HG03521 (cell line): ENCODE measurements around the gene COLGALT1.
A peak's percentile ranks its signal among the peaks of the same experiment; 100 is the strongest.
"Not testable (repeated sequence)": the region's sequence is repeated elsewhere in the genome, so short reads cannot be mapped to it uniquely, and the experiment has no call there.

Experiments
- ATAC-seq: cut with Tn5 transposase; IDR thresholded peaks from one replicate; pipeline ENCODE4 v1.9.1; 2021; ENCODE audit warnings: mild to moderate bottlenecking, moderate library complexity; ENCODE audit not compliant: unreplicated experiment

The COLGALT1 gene

DNA sequence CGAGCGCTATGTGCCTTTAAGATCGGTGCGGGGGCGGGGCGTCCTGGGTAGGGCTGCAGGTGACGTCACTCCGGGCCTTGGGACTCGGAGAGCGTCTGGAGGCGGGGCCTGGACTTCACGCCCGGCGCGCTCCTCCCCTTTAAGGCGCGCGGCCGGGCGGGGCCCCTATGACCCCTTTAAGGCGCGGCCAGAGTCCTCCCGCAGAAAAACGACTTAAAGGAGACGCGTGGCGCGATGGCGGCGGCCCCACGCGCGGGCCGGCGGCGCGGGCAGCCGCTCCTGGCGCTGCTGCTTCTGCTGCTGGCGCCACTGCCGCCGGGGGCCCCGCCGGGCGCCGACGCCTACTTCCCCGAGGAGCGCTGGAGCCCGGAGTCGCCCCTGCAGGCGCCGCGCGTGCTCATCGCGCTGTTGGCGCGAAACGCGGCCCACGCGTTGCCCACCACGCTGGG, at the start of gene COLGALT1:
TSS of gene COLGALT1 (plus strand) at position 170 of the 449 bp plus-strand sequence. CDS start at position 235, 65 bp downstream.
- ATAC-seq = peak; percentile 92

DNA sequence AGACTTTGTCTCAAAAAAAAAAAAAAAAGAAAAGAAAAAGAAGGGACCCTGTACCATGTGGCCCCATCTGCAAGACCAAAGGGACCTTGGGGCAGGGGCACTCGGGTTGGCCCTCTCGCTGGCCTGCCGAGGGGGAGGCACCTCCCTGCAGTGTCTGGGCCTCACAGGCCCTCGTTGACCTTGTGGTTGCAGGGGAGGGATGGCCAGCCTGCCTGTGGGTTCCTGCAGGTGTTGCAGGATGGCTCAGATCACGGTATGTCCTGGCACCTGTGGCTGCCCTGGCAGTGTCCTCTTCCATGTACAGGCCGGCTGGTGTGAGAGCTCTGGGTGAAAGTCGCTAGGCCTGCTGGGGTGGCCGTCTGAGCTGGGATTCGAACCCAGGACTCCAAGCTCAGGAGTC, 48.7 kb upstream of the COLGALT1 start:
- ATAC-seq = no peak

DNA sequence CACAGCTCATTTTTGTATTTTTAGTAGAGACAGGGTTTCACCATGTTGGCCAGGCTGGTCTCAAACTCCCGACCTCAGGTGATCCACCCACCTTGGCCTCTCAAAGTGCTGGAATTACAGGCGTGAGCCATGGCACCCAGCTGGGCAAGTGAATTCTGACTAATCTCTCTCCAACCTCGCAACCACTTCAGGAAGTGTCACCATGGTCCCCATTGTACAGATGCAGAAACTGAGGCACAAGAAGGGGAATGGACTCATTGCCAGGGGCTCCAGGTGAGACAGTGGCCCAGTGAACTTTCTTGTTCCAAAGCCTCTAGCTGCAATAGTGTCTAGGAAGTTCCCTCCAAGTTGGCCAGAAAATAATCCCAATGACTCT, 46.9 kb upstream of the COLGALT1 start:
- ATAC-seq = not testable (repeated sequence)

DNA sequence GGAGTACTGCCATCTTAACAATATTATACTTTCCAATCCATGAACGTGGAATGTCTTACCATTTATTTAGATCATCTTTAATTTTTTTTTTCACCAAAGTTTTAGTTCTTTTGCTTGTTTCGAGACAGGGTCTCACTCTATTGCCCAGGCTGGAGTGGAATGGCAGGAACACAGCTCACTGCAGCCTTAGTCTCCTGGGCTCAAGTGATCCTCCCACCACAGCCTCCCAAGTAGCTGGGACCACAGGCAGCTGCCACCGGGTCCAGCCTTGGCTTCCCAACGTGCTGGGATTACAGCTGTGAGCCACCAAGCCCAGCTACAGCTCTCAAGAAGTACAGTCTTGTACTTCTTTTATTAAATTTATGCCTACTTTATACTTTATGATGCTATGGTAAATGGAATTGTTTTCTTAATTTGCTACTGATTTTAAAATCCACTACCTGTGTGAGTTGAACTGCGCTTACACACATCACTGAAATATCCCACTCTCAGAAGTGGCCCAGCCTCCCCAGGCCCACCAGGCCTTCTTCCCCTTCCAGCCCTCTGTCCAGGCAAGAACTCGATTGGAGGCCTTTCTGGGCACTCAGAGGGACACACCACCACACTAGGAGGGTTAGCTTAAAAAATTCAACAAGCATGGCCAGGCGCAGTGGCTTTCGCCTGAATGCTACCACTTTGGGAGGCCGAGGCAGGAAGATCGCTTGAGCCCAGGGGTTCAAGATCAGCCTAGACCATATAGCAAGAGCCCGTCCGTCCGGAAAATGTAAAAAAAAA, 45.0 kb upstream of the COLGALT1 start:
- ATAC-seq = no peak

DNA sequence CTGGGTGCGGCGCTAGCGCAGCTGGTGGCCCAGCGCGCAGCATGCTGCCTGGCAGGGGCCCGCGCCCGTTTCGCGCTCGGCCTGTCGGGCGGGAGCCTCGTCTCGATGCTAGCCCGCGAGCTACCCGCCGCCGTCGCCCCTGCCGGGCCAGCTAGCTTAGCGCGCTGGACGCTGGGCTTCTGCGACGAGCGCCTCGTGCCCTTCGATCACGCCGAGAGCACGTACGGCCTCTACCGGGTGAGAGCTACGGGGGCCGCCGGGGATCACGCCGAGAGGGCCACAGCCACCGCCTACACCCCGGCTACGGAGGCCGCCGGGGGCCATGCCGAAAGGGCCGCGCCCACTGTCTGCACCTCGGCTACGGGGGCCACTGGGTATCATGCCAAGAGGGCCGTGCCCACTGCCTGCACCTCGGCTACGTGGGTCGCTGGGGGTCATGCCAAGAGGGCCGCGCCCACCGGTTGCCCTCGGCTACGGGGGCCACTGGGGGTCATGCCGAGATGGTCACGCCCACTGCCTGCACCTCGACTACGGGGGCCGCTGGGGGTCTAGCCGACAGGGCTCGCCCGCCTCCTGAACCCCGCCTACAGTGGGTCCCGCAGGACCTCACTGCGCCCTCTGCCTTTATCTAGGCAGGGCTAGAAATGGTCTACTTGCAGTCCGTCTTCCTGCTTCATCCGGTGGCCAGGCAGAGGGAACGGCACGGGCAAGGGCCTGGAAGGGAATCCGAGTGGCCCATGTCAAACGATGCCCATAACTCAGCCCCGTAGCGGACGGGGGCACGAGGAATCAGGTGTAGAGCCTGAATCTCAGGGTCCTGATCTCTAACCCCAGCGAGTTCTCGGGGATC, 43.5 kb upstream of the COLGALT1 start:
- ATAC-seq = peak; percentile 58

DNA sequence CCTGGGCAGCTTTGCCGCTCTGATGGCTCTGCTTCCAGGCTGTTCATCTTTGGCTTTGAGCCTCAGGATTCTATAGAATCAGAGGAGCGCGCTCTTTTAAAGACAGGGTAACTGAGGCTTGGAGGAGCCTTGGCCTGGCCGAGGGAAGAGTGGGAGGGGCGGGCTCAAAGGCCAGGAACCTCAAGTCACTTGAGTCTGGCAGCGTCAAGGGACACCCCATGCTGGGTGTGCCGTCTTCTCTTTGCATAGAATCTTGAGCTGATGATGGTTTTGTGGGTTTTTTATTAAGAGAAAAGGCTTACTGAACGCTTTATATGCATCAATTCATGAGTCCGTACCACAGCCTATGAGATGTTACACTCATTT, 42.9 kb upstream of the COLGALT1 start:
- no peak for ATAC-seq

DNA sequence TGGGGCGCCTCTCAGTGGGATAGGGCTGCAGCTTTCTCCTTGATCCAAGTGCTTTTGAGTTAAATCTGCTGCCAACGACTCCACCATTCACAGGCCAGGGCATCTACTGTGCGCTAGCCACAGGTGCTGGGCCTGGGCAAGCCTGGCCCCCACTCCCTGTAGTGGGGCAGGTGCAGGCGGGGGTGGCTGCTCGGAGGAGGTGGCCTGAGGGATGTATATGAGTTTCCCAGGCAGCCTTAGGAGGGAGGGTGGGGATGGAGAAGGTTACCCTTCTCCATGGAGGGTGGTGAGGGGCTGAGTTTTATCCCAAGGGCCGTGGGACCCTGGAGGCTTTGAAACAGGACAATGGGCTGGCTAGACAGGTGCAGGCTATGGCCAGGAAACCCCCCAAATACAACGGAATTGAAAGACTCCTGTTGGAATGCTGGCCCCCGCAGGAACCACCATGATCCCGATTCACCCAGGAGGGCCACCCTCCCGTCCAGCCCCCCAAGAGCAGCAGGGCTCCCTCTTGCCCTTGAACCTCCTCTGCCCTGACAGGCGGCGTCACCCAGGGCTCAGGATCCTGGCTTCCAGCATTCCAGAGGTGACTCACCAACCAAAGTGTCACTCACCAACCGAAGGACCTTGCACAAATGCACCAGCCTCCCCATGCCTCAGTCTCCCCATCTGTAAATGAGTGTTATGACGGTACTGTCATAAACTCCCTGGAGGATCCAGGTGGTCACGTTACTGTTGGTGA, 39.9 kb upstream of the COLGALT1 start:
- no peak for ATAC-seq

DNA sequence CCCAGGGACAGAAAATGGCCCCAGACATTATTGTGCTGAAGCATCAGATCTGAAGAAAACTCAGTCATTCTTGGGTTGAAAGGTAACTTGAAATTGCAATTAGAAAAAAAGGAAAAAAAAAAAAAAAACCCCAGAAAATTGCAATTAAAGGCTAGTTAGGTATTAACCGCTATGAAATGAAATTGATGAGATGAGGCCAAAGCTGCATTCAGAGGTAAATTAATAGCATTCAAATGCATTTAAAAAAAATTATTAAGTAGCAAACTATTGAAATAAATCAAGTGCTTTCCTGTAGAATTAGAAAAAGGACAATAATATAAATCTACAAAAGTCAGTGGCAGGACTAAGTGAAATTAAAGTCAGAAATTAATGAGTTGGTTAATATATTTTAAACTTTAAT, 37.6 kb upstream of the COLGALT1 start:
- ATAC-seq = no peak

DNA sequence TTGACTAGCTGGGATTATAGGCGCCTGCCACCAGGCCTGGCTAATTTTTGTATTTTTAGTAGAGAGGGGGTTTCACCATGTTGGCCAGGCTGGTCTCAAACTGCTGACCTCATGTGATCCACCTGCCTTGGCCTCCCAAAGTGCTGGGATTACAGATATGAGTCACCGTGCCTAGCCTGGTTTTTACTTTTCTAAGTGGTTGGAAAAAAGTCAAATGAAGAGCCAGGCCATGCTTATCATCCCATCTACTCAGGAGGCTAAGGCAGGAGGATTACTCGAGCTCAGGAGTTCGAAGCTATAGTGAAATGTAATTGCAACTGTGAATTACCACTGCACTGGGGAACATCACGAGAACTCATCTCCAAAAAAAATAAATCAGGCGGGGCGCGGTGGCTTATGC, 36.8 kb upstream of the COLGALT1 start:
- not testable (repeated sequence) for ATAC-seq

DNA sequence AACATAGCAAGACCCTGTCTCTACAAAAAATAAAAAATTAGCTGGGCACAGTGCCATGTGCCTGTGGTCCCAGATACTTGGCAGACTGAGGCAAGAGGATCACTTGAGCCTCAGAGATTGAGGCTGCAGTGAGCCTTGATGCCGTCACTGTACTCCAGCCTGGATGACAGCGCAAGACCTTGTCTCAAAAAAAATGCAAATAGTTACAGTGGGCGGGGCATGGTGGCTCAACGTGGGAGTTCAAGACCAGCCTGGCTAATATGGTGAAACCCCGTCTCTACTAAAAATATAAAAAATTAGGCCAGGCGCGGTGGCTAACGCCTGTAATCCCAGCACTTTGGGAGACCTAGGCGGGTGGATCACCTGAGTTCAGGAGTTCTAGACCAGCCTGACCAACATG, 35.5 kb upstream of the COLGALT1 start:
- no peak for ATAC-seq

DNA sequence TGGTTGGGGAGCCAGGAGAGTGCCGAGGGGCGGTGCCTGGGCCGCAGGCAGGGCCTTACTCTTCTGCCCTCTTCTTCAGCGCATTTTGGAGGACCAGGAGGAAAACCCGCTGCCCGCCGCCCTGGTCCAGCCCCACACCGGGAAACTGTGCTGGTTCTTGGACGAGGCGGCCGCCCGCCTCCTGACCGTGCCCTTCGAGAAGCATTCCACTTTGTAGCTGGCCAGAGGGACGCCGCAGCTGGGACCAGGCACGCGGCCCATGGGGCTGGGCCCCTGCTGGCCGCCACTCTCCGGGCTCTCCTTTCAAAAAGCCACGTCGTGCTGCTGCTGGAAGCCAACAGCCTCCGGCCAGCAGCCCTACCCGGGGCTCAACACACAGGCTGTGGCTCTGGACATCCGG, 34.6 kb upstream of the COLGALT1 start:
- no peak for ATAC-seq

DNA sequence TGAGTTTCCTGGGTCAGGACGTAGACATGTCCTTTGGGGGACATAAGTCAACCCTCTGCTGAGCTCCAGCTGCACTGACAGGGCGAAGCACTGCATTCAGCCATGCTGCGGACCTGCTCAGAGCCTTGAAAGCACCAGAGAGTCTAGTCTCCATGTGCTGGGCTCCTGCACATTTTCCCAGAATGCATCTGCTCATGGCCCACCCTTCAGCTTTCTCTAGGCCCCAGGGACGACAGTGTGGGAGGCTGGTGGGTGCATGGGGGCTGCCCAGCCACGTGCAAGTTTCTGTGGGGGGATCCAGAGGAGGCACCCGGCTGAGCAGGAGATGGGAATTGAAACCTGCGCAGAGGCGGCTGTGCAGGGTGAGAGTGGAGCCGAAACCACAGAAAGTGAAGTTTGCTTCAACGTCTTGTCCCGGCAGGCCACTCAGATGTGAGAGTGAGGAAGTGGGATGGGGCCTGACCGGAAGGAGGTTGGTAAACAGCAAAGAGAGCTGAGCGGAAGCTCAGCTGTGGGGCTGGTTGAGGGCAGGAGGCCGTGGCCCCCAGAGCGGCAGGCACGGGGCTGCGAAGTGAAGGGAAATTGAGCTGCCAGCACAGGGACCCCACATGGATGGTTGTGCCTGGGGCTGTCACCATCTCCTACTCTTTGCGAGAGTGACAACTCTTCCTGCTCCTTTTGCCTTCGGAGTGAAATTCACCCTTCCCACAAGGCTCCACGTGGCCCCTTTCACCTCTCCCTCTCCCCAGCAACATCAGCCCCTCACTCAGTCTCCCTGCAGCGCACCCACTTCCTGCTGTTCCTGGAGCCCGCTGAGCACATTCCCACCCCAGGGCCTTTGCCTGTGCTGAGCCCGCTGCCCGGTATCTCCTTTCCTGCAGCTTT, 32.2 kb upstream of the COLGALT1 start:
- ATAC-seq = peak; percentile 76

DNA sequence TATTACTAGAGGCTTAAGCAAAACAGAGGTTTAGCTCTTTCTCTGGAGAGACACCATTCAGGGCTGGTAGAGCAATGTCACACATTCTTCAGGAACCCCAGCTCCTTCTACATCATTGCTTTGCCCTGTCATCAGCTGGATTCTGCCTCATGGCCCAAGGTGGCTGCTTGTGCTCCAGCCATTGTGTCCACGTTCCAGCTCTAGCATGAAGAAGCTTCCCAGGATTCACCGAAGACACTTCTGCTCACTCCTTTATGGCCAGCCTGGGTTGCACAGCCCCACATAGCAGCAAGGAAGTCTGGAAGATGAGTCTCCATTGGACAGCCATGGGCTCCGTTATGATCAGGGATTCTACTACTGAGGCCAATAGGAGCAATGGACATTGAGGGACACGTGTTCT, 30.8 kb upstream of the COLGALT1 start:
- ATAC-seq = no peak

DNA sequence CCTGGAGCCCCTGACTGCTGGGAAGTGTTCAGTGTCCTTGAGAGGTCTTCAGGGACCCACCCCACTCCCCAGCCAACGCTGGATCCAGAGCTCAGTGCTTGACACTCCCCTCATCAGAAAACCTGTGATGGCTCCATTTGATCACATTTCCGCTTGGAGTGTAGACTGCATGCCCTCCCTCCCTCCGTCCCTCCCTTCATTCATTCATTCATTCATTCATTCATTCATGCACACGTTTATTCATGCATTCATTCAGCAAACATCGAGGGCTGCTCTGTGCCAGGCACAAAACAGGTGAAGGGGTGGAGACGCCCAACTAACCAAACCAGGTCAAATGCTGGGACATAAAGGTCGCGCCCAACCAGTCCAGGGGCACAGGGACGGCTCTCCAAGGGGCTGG, 30.3 kb upstream of the COLGALT1 start:
- ATAC-seq = no peak

DNA sequence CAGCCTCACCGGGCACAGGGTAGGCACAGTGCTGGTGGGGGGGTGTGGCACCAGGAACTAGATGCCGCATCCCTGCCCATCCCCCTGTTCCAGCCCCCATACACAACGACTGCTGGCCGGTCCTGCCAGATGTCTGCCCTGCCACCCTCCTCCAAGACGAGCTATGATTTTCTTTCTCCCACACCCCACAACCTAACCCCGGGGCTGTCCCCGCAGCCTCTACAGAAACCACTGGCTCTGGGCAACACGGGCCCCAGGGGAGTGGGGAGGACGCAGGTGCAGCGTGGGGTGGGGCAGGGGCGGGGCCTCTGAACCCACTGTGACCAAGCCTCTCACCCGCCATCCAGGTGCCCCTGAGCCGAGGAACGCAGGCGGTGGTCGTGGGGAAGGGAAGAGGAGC, 28.5 kb upstream of the COLGALT1 start:
- ATAC-seq = no peak

DNA sequence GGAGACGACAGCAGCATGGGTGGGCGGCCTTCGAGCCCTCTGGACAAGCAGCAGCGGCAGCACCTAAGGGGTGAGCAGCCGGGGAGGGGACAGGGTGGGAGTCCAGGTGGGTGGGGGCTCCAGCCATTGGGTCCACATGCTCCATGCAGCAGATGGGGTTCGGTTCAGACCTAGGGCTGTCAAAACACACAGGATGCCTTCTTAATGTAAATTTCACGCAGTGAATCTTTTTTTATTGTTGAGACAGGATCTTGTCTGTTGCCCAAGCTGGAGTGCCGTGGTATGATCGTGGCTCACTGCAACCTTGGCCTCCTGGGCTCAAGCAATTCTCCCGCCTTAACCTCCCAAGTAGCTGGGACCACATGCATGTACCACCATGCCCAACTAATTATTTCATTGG, 28.1 kb upstream of the COLGALT1 start:
- no peak for ATAC-seq

DNA sequence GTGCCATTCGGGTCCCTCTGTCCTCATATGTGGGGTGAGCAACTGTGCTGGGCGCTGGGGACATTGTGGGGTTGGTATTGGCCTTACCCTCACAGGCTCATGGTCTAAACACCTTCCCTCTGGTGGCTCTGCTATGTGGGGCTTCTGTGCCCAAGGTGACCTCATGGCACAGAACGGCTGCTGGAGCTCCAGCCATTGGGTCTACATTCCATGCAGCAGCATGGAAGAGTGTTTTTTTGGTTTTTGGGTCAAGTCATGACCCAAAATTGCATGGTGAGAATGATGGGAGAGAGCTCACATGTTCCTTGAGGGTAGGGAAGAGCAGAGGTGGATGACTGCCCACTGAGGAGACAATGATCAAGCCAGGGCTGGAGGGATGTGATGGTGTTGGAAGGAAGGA, 26.8 kb upstream of the COLGALT1 start:
- no peak for ATAC-seq

DNA sequence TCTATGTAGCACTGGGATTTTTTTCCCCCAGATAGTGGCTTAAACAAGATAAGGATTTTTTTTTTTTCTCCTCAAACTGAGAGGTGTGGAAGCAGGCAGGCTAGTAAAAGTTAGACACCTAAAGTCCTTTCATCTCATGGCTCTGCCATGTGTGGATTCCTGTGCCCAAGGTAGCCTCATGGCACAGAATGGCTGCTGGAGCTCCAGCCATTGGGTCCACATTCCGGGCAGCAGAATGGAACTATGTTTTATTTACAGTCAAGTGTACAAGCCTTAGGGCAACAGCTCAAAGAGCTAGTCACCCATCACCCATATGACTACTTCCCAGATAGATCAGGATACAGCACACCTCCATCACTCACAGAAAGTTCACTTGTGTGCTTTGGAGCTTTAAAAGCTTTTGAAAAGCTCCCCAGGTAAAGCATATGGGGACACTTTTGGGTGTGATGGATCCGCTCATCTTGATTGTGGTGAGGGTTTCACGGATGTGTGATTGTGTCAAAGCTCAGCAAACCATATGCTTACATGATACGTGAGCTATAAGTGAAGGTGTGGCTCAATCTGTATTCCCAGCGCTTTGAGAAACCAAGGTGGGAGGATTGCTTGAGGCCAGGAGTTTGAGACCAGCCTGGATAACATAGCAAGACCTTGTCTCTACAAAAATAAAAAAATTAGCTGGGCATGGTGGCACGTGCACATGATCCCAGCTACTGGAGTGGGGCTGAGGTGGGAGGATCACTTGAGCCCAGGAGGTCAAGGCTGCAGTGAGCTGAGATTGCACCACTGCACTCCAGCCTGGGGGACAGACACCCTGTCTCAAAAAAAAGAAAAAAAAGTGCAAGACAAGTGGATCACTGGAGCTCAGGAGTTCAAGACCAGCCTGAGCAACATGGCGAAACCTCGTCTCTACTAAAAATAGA, 25.9 kb upstream of the COLGALT1 start:
- ATAC-seq = no peak

DNA sequence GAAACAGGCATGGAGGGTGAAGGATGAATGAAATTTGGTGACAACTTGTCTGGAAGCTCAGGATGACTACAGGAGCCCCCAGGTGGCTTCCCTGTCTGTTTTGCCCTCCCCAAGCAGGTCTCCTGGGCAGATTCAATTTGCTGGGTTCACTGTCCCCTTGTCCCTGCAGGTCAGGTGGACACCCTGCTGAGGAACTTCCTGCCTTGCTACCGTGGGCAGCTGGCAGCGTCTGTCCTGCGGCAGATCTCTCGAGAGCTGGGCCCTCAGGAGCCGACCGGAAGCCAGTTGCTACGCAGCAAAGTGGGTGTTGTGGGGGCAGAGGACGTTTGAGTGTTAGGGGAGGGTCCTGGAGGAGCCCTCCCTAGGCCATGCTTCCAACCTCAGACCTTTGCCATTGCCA, 24.9 kb upstream of the COLGALT1 start:
- no peak for ATAC-seq
